CD14-positive monocyte (primary cell): Measurements from ENCODE around the gene SUGCT. TPM values are rescaled to one million over a fixed set of nuclear protein-coding genes. Genes with fewer than 3 reads are reported as not detected.
A peak's percentile ranks its signal among the peaks of the same experiment; 100 is the strongest.

Source experiments
- DNase-seq, 3 donors: peaks; one replicate each; pipeline ENCODE4 v3.0.0-alpha.2; 2011 to 2022
- H2AFZ ChIP-seq: 2 replicates; pipeline ENCODE4 v1.6.0; 2012; ENCODE audit warnings: mild to moderate bottlenecking, low read depth, low read length, inconsistent platforms; ENCODE audit not compliant: insufficient read depth, poor library complexity, severe bottlenecking
- H3K27ac ChIP-seq, 2 donors: 1 replicate in 1 of 2; 2 replicates in 1 of 2; pipeline ENCODE4 v1.5.1; 2012 to 2013; ENCODE audit warnings: low read length in 2 of 2, control low read depth in 1 of 2, inconsistent platforms in 1 of 2, low read depth in 1 of 2, mild to moderate bottlenecking in 1 of 2
- H3K27me3 ChIP-seq, 2 donors: one replicate each; pipeline versions ENCODE4 v1.6.0 to v1.6.1; 2011 to 2013; ENCODE audit warnings: low read length in 2 of 2; ENCODE audit not compliant: control insufficient read depth in 2 of 2, insufficient read depth in 2 of 2
- H3K36me3 ChIP-seq, 2 donors: replicated peaks in 1 of 2; 1 replicate in 1 of 2; 2 replicates in 1 of 2; pipeline versions ENCODE4 v1.5.1 to v1.6.1; 2012 to 2013; ENCODE audit warnings: low read length in 2 of 2, control low read depth in 1 of 2, inconsistent platforms in 1 of 2, mild to moderate bottlenecking in 1 of 2; ENCODE audit not compliant: insufficient read depth in 2 of 2, control insufficient read depth in 1 of 2
- H3K4me1 ChIP-seq, 2 donors: 1 replicate in 1 of 2; 2 replicates in 1 of 2; pipeline versions ENCODE4 v1.5.1 to v1.6.1; 2012 to 2013; ENCODE audit warnings: low read length in 2 of 2, control low read depth in 1 of 2, inconsistent platforms in 1 of 2, mild to moderate bottlenecking in 1 of 2, moderate library complexity in 1 of 2; ENCODE audit not compliant: insufficient read depth in 2 of 2, control insufficient read depth in 1 of 2
- H3K4me2 ChIP-seq: replicated peaks from 2 replicates; pipeline ENCODE3; 2012; ENCODE audit warnings: low read length, moderate library complexity, mild to moderate bottlenecking; ENCODE audit not compliant: poor library complexity, severe bottlenecking; ENCODE audit errors: extremely low read depth
- H3K4me3 ChIP-seq, 3 experiments: fragments of 200-600 bp in 1 of 3; sonication (generic) in 1 of 3; replicated peaks in 1 of 3; 1 replicate in 2 of 3; 2 replicates in 1 of 3; pipeline ENCODE4 v1.5.1; 2011 to 2013; ENCODE audit warnings: low read length in 3 of 3, mild to moderate bottlenecking in 3 of 3, control low read depth in 2 of 3, low read depth in 2 of 3, inconsistent platforms in 1 of 3, moderate library complexity in 1 of 3
- H3K79me2 ChIP-seq: 2 replicates; pipeline ENCODE4 v1.6.0; 2012; ENCODE audit warnings: mild to moderate bottlenecking, control low read depth, inconsistent platforms, low read length, moderate library complexity; ENCODE audit not compliant: insufficient read depth
- H3K9ac ChIP-seq: 2 replicates; pipeline ENCODE4 v1.6.0; 2017; ENCODE audit warnings: low read length, mild to moderate bottlenecking; ENCODE audit not compliant: insufficient read depth, poor library complexity, severe bottlenecking
- H3K9me3 ChIP-seq, 2 donors: replicated peaks in 1 of 2; 1 replicate in 1 of 2; 2 replicates in 1 of 2; pipeline versions ENCODE4 v1.5.1 to v1.6.1; 2012 to 2013; ENCODE audit warnings: low read length in 2 of 2, control low read depth in 1 of 2; ENCODE audit not compliant: control insufficient read depth in 1 of 2, insufficient read depth in 1 of 2
- H4K20me1 ChIP-seq: 2 replicates; pipeline ENCODE4 v1.6.0; 2012; ENCODE audit warnings: mild to moderate bottlenecking, low read length, control low read depth, moderate library complexity; ENCODE audit not compliant: insufficient read depth
- H3K27ac Mint-ChIP-seq, 7 donors: one replicate each; pipeline ENCODE4 v1.8.0; 2020; ENCODE audit warnings: mild to moderate bottlenecking in 7 of 7, mixed read lengths in 7 of 7, moderate library complexity in 6 of 7, inconsistent platforms in 2 of 7
- H3K27me3 Mint-ChIP-seq, 3 donors: one replicate each; pipeline ENCODE4 v1.8.0; 2021 to 2022; ENCODE audit warnings: low read depth in 3 of 3, mild to moderate bottlenecking in 3 of 3, mixed read lengths in 3 of 3, moderate library complexity in 3 of 3, inconsistent platforms in 1 of 3
- H3K36me3 Mint-ChIP-seq, 2 donors: one replicate each; pipeline ENCODE4 v1.8.0; 2020; ENCODE audit warnings: mixed read lengths in 2 of 2, inconsistent platforms in 1 of 2, mild to moderate bottlenecking in 1 of 2
- H3K4me1 Mint-ChIP-seq: one replicate; pipeline ENCODE4 v1.8.0; 2020; ENCODE audit warnings: mild to moderate bottlenecking, mixed read lengths
- H3K4me3 Mint-ChIP-seq, 2 donors: one replicate each; pipeline ENCODE4 v1.8.0; 2020; ENCODE audit warnings: mild to moderate bottlenecking in 2 of 2, mixed read lengths in 2 of 2, moderate library complexity in 1 of 2
- H3K9me3 Mint-ChIP-seq, 7 donors: one replicate each; pipeline ENCODE4 v1.8.0; 2020 to 2022; ENCODE audit warnings: mixed read lengths in 7 of 7, mild to moderate bottlenecking in 6 of 7, moderate library complexity in 6 of 7, inconsistent platforms in 2 of 7
- WGBS: methylation state at CpG from one replicate; pipeline ENCODE4 v1.1.5; 2013; ENCODE audit warnings: missing lambda C conversion rate; ENCODE audit not compliant: insufficient coverage; 5-methylcytosine and 5-hydroxymethylcytosine counted together
- intact Hi-C, 2 donors: fragments of 100-400 bp; cut with micrococcal nuclease; formaldehyde crosslinking; loops; one replicate each; pipeline versions ENCODE4 v1.15.0 to v1.15.1; 2023
- polyA plus RNA-seq, 3 donors: library from polyadenylated mRNA; depleted of rRNA in 1 of 3; unstranded in 2 of 3; stranded (reverse) in 1 of 3; fragments of 300-500 nt in 2 of 3; fragments of >200 nt in 1 of 3; fragmentation: Illumina TruSeq in 2 of 3; gene quantifications; 1 replicate in 2 of 3; 2 replicates in 1 of 3; pipeline ENCODE4 v1.2.3, GENCODE V29; 2012 to 2021
- TF ChIP-seq, protein P1 (sequence below): fragments of 200-600 bp; IDR thresholded peaks from one replicate; pipeline ENCODE4 v1.8.0; 2022; ENCODE audit warnings: antibody characterized with exemption, mild to moderate bottlenecking

Gene SUGCT
- polyA plus RNA-seq, 3 donors, result not detected

DNA sequence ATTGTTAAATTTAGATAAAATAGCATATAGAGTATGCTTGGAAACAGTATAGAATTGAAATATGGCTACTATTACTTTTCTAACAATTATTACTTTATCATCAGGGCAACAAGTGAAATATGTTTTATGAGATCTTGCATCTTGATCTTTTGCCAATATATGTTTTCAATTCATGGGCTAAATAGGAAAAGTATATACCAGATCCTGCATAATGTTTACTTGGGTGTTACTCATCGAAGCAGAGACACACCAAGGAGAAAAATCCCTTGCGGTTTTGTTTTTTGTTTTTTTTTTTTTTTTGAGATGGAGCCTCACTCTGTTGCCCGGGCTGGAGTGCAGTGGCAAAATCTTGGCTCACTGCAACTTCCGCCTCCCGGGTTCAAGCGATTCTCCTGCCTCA, 541.4 kb downstream of the SUGCT start:
- Histone ChIP-seq H3K9ac (no peak overlapping the region), H3K36me3 (no peaks in the 10 kb centered on the region), H3K4me2 (no peak overlapping the region), H3K4me1 (no peaks in the 10 kb centered on the region), H3K9me3 (no peaks in the 10 kb centered on the region), H3K79me2 (no peaks in the 10 kb centered on the region), H4K20me1 (no peaks in the 10 kb centered on the region), H3K4me3 (no peak overlapping the region), H3K27me3 (no peaks in the 10 kb centered on the region), H3K27ac (no peak overlapping the region), H2AFZ (no peak overlapping the region)
- DNase-seq, result no peak
- Mint-ChIP-seq H3K4me1 (peaks cover 5% of the 10 kb centered on the region), H3K9me3 (peaks cover 0 to 1% (median 0%) of the 10 kb centered on the region in 7 donors), H3K36me3 (no peaks in the 10 kb centered on the region), H3K27me3 (no peaks in the 10 kb centered on the region), H3K27ac (no peak overlapping the region), H3K4me3 (no peak overlapping the region)
- WGBS, result 100% methylated on average over 1 of the region's 6 CpGs
- TF ChIP-seq, protein P1, sequence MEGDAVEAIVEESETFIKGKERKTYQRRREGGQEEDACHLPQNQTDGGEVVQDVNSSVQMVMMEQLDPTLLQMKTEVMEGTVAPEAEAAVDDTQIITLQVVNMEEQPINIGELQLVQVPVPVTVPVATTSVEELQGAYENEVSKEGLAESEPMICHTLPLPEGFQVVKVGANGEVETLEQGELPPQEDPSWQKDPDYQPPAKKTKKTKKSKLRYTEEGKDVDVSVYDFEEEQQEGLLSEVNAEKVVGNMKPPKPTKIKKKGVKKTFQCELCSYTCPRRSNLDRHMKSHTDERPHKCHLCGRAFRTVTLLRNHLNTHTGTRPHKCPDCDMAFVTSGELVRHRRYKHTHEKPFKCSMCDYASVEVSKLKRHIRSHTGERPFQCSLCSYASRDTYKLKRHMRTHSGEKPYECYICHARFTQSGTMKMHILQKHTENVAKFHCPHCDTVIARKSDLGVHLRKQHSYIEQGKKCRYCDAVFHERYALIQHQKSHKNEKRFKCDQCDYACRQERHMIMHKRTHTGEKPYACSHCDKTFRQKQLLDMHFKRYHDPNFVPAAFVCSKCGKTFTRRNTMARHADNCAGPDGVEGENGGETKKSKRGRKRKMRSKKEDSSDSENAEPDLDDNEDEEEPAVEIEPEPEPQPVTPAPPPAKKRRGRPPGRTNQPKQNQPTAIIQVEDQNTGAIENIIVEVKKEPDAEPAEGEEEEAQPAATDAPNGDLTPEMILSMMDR, result no peak
- intact Hi-C loops, result no loop called here

DNA sequence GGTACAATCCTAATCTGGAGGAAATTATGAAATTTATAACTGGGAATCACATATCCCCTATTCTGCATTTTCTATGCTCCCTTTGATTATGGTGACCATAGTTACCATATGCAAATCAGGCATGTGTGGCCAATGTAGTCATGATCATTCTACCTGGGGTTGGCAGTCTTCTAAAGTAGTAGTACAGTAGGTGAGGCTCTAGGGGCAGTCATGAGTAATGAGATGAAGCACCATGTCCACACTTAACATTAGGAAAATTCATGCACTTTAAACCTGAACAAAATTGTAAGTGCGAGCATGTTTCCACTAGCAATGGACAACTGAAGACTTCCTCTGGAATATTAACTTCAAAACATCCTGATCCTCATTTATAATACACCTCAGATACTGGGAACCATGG, 545.9 kb downstream of the SUGCT start:
- H3K4me3 Mint-ChIP-seq, result no peak overlapping the region
- WGBS, result no CpG with 5 or more reads among the region's 1 CpG
- TF ChIP-seq, protein P1, result peak; percentile 36

More for the DNA sequence above, 545.9 kb downstream of the SUGCT start:
- Histone ChIP-seq H4K20me1 (no peaks in the 10 kb centered on the region), H3K9me3 (no peaks in the 10 kb centered on the region), H3K4me1 (no peaks in the 10 kb centered on the region), H3K27me3 (no peaks in the 10 kb centered on the region), H3K36me3 (no peaks in the 10 kb centered on the region), H3K79me2 (no peaks in the 10 kb centered on the region), H3K4me2 (no peak overlapping the region), H2AFZ (no peak overlapping the region), H3K9ac (no peak overlapping the region), H3K4me3 (no peak overlapping the region), H3K27ac (no peak overlapping the region)
- Mint-ChIP-seq H3K9me3 (peaks cover 0 to 3% (median 0%) of the 10 kb centered on the region in 7 donors), H3K27me3 (no peaks in the 10 kb centered on the region), H3K4me1 (no peaks in the 10 kb centered on the region), H3K27ac (no peak overlapping the region), H3K36me3 (no peaks in the 10 kb centered on the region)
- intact Hi-C loops, result no loop called here
- no peak for DNase-seq
